H1 (cell line): ENCODE results near the gene TK1.

Experiments used
- CHD2 ChIP-seq: IDR thresholded peaks from 2 replicates; pipeline ENCODE4 v1.6.1; 2012; ENCODE audit warnings: low read length, improper control_type of control experiment
- EZH2 ChIP-seq: fragments of 200-600 bp; sonication (generic); IDR thresholded peaks from 2 replicates; pipeline ENCODE4 v1.7.1; 2012; ENCODE audit warnings: low read depth, mild to moderate bottlenecking, moderate library complexity, low read length, inconsistent platforms; ENCODE audit not compliant: severe bottlenecking
- FOSL1 ChIP-seq: IDR thresholded peaks from 2 replicates; pipeline ENCODE4 v1.6.1; 2011; ENCODE audit warnings: mild to moderate bottlenecking, low read depth, low read length, moderate library complexity; ENCODE audit not compliant: insufficient read depth
- HDAC6 ChIP-seq: IDR thresholded peaks from one replicate; pipeline ENCODE4 v1.7.1; 2012; ENCODE audit warnings: low read depth, mild to moderate bottlenecking, inconsistent platforms, low read length, moderate library complexity
- KDM1A ChIP-seq: fragments of 200-600, 300-600 bp; sonication (generic); IDR thresholded peaks from 2 replicates; pipeline ENCODE4 v1.7.1; 2016; ENCODE audit warnings: mild to moderate bottlenecking, low read length, borderline replicate concordance
- NANOG ChIP-seq: IDR thresholded peaks from 2 replicates; pipeline ENCODE4 v1.6.1; 2011; ENCODE audit warnings: low read length, low read depth, mild to moderate bottlenecking, inconsistent platforms; ENCODE audit not compliant: insufficient read depth, poor library complexity, severe bottlenecking
- RAD21 ChIP-seq, 2 experiments: IDR thresholded peaks in 1 of 2; conservative IDR thresholded peaks in 1 of 2; 2 replicates each; pipeline ENCODE4 v1.6.1; 2011; ENCODE audit warnings: low read depth in 2 of 2, low read length in 2 of 2, improper control_type of control experiment in 1 of 2, inconsistent platforms in 1 of 2, mild to moderate bottlenecking in 1 of 2, moderate library complexity in 1 of 2
- TAF1 ChIP-seq: IDR thresholded peaks from 2 replicates; pipeline ENCODE4 v1.6.1; 2011; ENCODE audit warnings: mild to moderate bottlenecking, low read depth, low read length
- TAF7 ChIP-seq: optimal IDR thresholded peaks from 2 replicates; pipeline ENCODE3; 2011; ENCODE audit warnings: low read depth, mild to moderate bottlenecking, inconsistent platforms, low read length, moderate library complexity, borderline replicate concordance
- TF ChIP-seq, protein P1 (sequence below), 3 experiments: IDR thresholded peaks; 1 replicate in 2 of 3; 2 replicates in 1 of 3; pipeline versions ENCODE4 v1.5.1 to v1.6.1; 2011; ENCODE audit warnings: low read length in 3 of 3, mild to moderate bottlenecking in 3 of 3, inconsistent platforms in 2 of 3, low read depth in 1 of 3, moderate library complexity in 1 of 3; ENCODE audit not compliant: insufficient read depth in 1 of 3; ENCODE audit errors: control extremely low read depth in 1 of 3

DNA sequence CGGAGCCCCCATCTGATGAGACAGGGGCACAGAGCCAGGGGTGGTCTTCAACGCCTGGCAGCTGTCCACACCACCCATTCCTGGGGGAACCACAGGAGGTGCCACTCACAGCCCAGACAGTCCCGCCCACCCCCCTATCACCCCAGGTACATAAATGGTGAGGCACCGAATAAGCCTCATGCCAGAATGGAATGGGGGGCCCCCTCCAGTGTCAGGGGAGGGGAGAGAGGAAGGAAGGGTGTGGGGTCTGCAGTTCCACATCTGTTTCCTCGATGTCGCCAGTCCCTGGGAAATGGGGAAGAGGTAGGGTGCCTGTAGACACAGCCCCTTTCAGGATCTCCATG lies 60.0 kb downstream of the TK1 start:
- TF ChIP-seq, protein P1, sequence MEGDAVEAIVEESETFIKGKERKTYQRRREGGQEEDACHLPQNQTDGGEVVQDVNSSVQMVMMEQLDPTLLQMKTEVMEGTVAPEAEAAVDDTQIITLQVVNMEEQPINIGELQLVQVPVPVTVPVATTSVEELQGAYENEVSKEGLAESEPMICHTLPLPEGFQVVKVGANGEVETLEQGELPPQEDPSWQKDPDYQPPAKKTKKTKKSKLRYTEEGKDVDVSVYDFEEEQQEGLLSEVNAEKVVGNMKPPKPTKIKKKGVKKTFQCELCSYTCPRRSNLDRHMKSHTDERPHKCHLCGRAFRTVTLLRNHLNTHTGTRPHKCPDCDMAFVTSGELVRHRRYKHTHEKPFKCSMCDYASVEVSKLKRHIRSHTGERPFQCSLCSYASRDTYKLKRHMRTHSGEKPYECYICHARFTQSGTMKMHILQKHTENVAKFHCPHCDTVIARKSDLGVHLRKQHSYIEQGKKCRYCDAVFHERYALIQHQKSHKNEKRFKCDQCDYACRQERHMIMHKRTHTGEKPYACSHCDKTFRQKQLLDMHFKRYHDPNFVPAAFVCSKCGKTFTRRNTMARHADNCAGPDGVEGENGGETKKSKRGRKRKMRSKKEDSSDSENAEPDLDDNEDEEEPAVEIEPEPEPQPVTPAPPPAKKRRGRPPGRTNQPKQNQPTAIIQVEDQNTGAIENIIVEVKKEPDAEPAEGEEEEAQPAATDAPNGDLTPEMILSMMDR (IDR thresholded peaks at IDR 0.05; ENCODE audit: control extremely low read depth in 1 of 3, insufficient read depth in 1 of 3, low read depth in 1 of 3, low read length in 3 of 3), result no peak
- TF ChIP-seq TAF7 (no peak), HDAC6 (no peak), CHD2 (no peak), KDM1A (no peak), NANOG (no peak), FOSL1 (no peak), RAD21 (IDR thresholded peaks at IDR 0.05 in 1 of 2, conservative IDR thresholded peaks at IDR 0.05 in 1 of 2; ENCODE audit: low read depth in 2 of 2, low read length in 2 of 2) (no peak), EZH2 (no peak), TAF1 (no peak)
